NCI-H146 (cell line): Measurements from ENCODE around the gene ILKAP.

Experiments
- DNase-seq: peaks from one replicate; lab custom pipeline; 2025; lab: John Stamatoyannopoulos, UW

Gene ILKAP

GRCh38 chr2:238122287-238123217 is 80.9 kb downstream of the ILKAP start:
- no peak for DNase-seq

GRCh38 chr2:238121511-238122286 is 81.8 kb downstream of the ILKAP start:
- DNase-seq: no peak

- no peak for DNase-seq
Observed at GRCh38 chr2:238120463-238121298, 82.8 kb downstream of the ILKAP start.
